Measurements from ENCODE around the gene GALNT2. TPM values are rescaled to one million over a fixed set of nuclear protein-coding genes. Genes with fewer than 3 reads are reported as not detected.

GALNT2 gene
- total RNA-seq = 127 and 172 TPM in 2 replicates

GRCh38 chr1:230066466-230067404 is at the start of gene GALNT2:
GALNT2 (plus strand) TSS chr1:230067238; CDS start chr1:230067281, 43 bp downstream.

Measured in cardiac atrium fibroblast (primary cell).